Loucy (cell line): ENCODE measurements around the gene TANGO2.

Source experiments
- CTCF ChIP-seq: fragments of 200-600 bp; sonication (generic); conservative IDR thresholded peaks from 2 replicates; pipeline ENCODE4 v1.5.1; 2014; ENCODE audit warnings: mild to moderate bottlenecking, antibody characterized with exemption, low read length
- EZH2phosphoT487 ChIP-seq: fragments of 200-600 bp; IDR thresholded peaks from 2 replicates; pipeline ENCODE4 v1.6.1; 2018; ENCODE audit warnings: antibody characterized with exemption, mild to moderate bottlenecking, moderate library complexity, borderline replicate concordance

DNA sequence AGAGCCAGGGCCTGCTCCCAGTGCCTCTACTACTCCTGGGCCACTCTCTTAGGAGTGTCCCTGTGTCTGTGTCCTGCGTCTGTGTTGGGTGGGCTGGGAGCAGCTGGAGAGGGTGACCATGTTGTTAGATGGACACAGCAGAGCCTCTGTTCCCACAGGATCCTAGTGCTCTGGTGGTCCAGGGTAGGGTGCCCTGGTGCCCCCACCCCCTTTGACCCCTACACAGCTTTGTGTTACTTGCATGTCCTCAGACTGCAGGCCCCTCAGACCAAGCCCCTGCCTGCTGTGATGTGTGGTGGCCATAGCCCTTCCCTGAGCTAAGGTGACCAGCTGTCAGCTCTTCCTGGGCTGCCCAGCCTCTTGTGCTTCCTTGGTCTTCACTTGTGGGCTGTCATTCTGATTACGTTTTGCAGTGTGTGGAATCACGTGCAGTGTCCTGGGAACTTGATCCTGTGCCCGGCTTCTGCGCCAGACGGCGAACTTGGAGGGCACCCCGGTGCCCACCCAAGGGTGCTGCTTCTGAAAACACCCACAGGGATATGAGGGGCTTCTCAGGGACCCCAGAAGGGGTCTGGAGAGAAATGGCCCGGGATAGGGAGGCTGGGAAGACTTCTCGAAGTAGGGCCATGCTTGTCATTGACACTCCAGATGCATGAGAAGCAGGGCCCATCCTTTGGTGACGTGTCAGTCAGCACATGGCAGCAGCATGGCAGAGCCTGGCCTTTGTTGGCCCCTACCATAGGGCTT is 1.5 kb downstream of the TANGO2 start:
- TF ChIP-seq CTCF (no peak), EZH2phosphoT487 (no peak)
